Measurements from ENCODE around the gene ZCCHC2.

ZCCHC2 gene

GRCh38 chr18:62607708-62608428, 85.0 kb downstream of the ZCCHC2 start:
- Mint-ChIP-seq H3K4me1 (ENCODE audit: low read depth) (no peaks in the 10 kb centered on the region), H3K27ac (no peak overlapping the region), H3K36me3 (ENCODE audit: low read depth) (no peaks in the 10 kb centered on the region), H3K27me3 (ENCODE audit: low read depth) (peaks cover 24% of the 10 kb centered on the region), H3K4me3 (no peak overlapping the region), H3K9me3 (no peaks in the 10 kb centered on the region)
- DNase-seq (ENCODE audit: low spot score): no peak

GRCh38 chr18:62609764-62610163, 86.9 kb downstream of the ZCCHC2 start:
- Mint-ChIP-seq H3K27me3 (ENCODE audit: low read depth) (peaks cover 33% of the 10 kb centered on the region), H3K36me3 (ENCODE audit: low read depth) (no peaks in the 10 kb centered on the region), H3K9me3 (no peaks in the 10 kb centered on the region), H3K4me1 (ENCODE audit: low read depth) (no peaks in the 10 kb centered on the region), H3K27ac (no peak overlapping the region), H3K4me3 (no peak overlapping the region)
- no peak for DNase-seq (ENCODE audit: low spot score)

- Mint-ChIP-seq H3K9me3 (no peaks in the 10 kb centered on the region), H3K27ac (no peak overlapping the region), H3K4me3 (no peak overlapping the region), H3K4me1 (ENCODE audit: low read depth) (no peaks in the 10 kb centered on the region), H3K36me3 (ENCODE audit: low read depth) (no peaks in the 10 kb centered on the region), H3K27me3 (ENCODE audit: low read depth) (peaks cover 38% of the 10 kb centered on the region)
- DNase-seq (ENCODE audit: low spot score): no peak
Measured at GRCh38 chr18:62610351-62610700, 87.5 kb downstream of the ZCCHC2 start.

GRCh38 chr18:62610701-62611411, 88.0 kb downstream of the ZCCHC2 start:
- Mint-ChIP-seq H3K36me3 (ENCODE audit: low read depth) (no peaks in the 10 kb centered on the region), H3K4me3 (no peak overlapping the region), H3K27ac (no peak overlapping the region), H3K9me3 (no peaks in the 10 kb centered on the region), H3K27me3 (ENCODE audit: low read depth) (peaks cover 40% of the 10 kb centered on the region), H3K4me1 (ENCODE audit: low read depth) (no peaks in the 10 kb centered on the region)
- DNase-seq (ENCODE audit: low spot score): no peak

- H3K27me3 Mint-ChIP-seq (ENCODE audit: low read depth): peaks cover 46% of the 10 kb centered on the region
- H3K4me3 Mint-ChIP-seq: no peak overlapping the region
- H3K36me3 Mint-ChIP-seq (ENCODE audit: low read depth): no peaks in the 10 kb centered on the region
- DNase-seq (ENCODE audit: low spot score): no peak
- no peaks in the 10 kb centered on the region for H3K9me3 Mint-ChIP-seq
- H3K4me1 Mint-ChIP-seq (ENCODE audit: low read depth): no peaks in the 10 kb centered on the region
- H3K27ac Mint-ChIP-seq: no peak overlapping the region
Measured at GRCh38 chr18:62611453-62612288, 88.8 kb downstream of the ZCCHC2 start.

GRCh38 chr18:62612289-62612645, 89.4 kb downstream of the ZCCHC2 start:
- H3K27ac Mint-ChIP-seq: no peak overlapping the region
- peaks cover 47% of the 10 kb centered on the region for H3K27me3 Mint-ChIP-seq (ENCODE audit: low read depth)
- H3K9me3 Mint-ChIP-seq: no peaks in the 10 kb centered on the region
- no peak for DNase-seq (ENCODE audit: low spot score)
- no peaks in the 10 kb centered on the region for H3K36me3 Mint-ChIP-seq (ENCODE audit: low read depth)
- H3K4me3 Mint-ChIP-seq: no peak overlapping the region
- no peaks in the 10 kb centered on the region for H3K4me1 Mint-ChIP-seq (ENCODE audit: low read depth)

- H3K27me3 Mint-ChIP-seq (ENCODE audit: low read depth): peaks cover 48% of the 10 kb centered on the region
- H3K36me3 Mint-ChIP-seq (ENCODE audit: low read depth): no peaks in the 10 kb centered on the region
Measured at GRCh38 chr18:62612776-62613175, 90.0 kb downstream of the ZCCHC2 start.

GRCh38 chr18:62614494-62614893, 91.7 kb downstream of the ZCCHC2 start:
- DNase-seq (ENCODE audit: low spot score): no peak
- H3K27ac Mint-ChIP-seq: no peak overlapping the region
- no peaks in the 10 kb centered on the region for H3K36me3 Mint-ChIP-seq (ENCODE audit: low read depth)
- peaks cover 56% of the 10 kb centered on the region for H3K27me3 Mint-ChIP-seq (ENCODE audit: low read depth)
- H3K9me3 Mint-ChIP-seq: no peaks in the 10 kb centered on the region
- no peak overlapping the region for H3K4me3 Mint-ChIP-seq
- no peaks in the 10 kb centered on the region for H3K4me1 Mint-ChIP-seq (ENCODE audit: low read depth)

More at GRCh38 chr18:62612776-62613175, 90.0 kb downstream of the ZCCHC2 start:
- Mint-ChIP-seq H3K4me3 (no peak overlapping the region), H3K4me1 (ENCODE audit: low read depth) (no peaks in the 10 kb centered on the region), H3K9me3 (no peaks in the 10 kb centered on the region), H3K27ac (no peak overlapping the region)
- no peak for DNase-seq (ENCODE audit: low spot score)

- no peak for DNase-seq (ENCODE audit: low spot score)
- Mint-ChIP-seq H3K9me3 (no peaks in the 10 kb centered on the region), H3K4me1 (ENCODE audit: low read depth) (no peaks in the 10 kb centered on the region), H3K4me3 (no peak overlapping the region), H3K27me3 (ENCODE audit: low read depth) (peaks cover 45% of the 10 kb centered on the region), H3K27ac (no peak overlapping the region), H3K36me3 (ENCODE audit: low read depth) (no peaks in the 10 kb centered on the region)
Measured at GRCh38 chr18:62616331-62616805, 93.5 kb downstream of the ZCCHC2 start.

GRCh38 chr18:62617793-62618591, 95.2 kb downstream of the ZCCHC2 start:
- H3K27ac Mint-ChIP-seq: no peak overlapping the region
- no peak for DNase-seq (ENCODE audit: low spot score)
- H3K4me1 Mint-ChIP-seq (ENCODE audit: low read depth): no peaks in the 10 kb centered on the region
- H3K9me3 Mint-ChIP-seq: no peaks in the 10 kb centered on the region
- no peak overlapping the region for H3K4me3 Mint-ChIP-seq
- H3K36me3 Mint-ChIP-seq (ENCODE audit: low read depth): no peaks in the 10 kb centered on the region
- H3K27me3 Mint-ChIP-seq (ENCODE audit: low read depth): peaks cover 40% of the 10 kb centered on the region

GRCh38 chr18:62618735-62619134, 95.9 kb downstream of the ZCCHC2 start:
- DNase-seq (ENCODE audit: low spot score): no peak
- peaks cover 37% of the 10 kb centered on the region for H3K27me3 Mint-ChIP-seq (ENCODE audit: low read depth)
- no peak overlapping the region for H3K4me3 Mint-ChIP-seq
- H3K27ac Mint-ChIP-seq: no peak overlapping the region
- no peaks in the 10 kb centered on the region for H3K9me3 Mint-ChIP-seq
- H3K36me3 Mint-ChIP-seq (ENCODE audit: low read depth): no peaks in the 10 kb centered on the region
- H3K4me1 Mint-ChIP-seq (ENCODE audit: low read depth): no peaks in the 10 kb centered on the region

- H3K4me1 Mint-ChIP-seq (ENCODE audit: low read depth): no peaks in the 10 kb centered on the region
- H3K27me3 Mint-ChIP-seq (ENCODE audit: low read depth): peaks cover 22% of the 10 kb centered on the region
- H3K9me3 Mint-ChIP-seq: no peaks in the 10 kb centered on the region
- no peaks in the 10 kb centered on the region for H3K36me3 Mint-ChIP-seq (ENCODE audit: low read depth)
- H3K4me3 Mint-ChIP-seq: no peak overlapping the region
- no peak overlapping the region for H3K27ac Mint-ChIP-seq
- DNase-seq (ENCODE audit: low spot score): no peak
Measured at GRCh38 chr18:62621546-62621945, 98.7 kb downstream of the ZCCHC2 start.

GRCh38 chr18:62625019-62625418, 102.2 kb downstream of the ZCCHC2 start:
- Mint-ChIP-seq H3K9me3 (no peaks in the 10 kb centered on the region), H3K27ac (no peak overlapping the region), H3K27me3 (ENCODE audit: low read depth) (peaks cover 15% of the 10 kb centered on the region), H3K36me3 (ENCODE audit: low read depth) (no peaks in the 10 kb centered on the region), H3K4me1 (ENCODE audit: low read depth) (no peaks in the 10 kb centered on the region), H3K4me3 (no peak overlapping the region)
- no peak for DNase-seq (ENCODE audit: low spot score)

Measured in T-helper 2 cell treated with Interferon-gamma antibody and Interleukin-4, amounts not matched to agents 5 μg/mL and 100 μg/mL, for 36 hours (primary cell).